Right atrium auricular region (tissue), 2 donors: ENCODE data around the gene SLC40A1. TPM values are rescaled to one million over a fixed set of nuclear protein-coding genes. Genes with fewer than 3 reads are reported as not detected.
A peak's percentile ranks its signal among the peaks of the same experiment; 100 is the strongest.

ENCODE experiments used
- DNase-seq: peaks from one replicate; pipeline ENCODE4 v3.0.0-alpha.2; 2019; ENCODE audit warnings: low spot score
- H3K27ac ChIP-seq, 2 donors: fragments of 200-600 bp; sonication (generic); 1 replicate in 1 of 2; 2 replicates in 1 of 2; pipeline ENCODE4 v1.5.1; 2016 to 2019
- H3K27me3 ChIP-seq, 2 donors: fragments of 200-600 bp; sonication (generic); one replicate each; pipeline versions ENCODE4 v1.5.1 to v1.6.0; 2017 to 2019
- H3K36me3 ChIP-seq: fragments of 200-600 bp; sonication (generic); one replicate; pipeline ENCODE4 v1.5.1; 2016
- H3K4me1 ChIP-seq, 2 donors: fragments of 200-600 bp; sonication (generic); one replicate each; pipeline versions ENCODE4 v1.5.1 to v1.6.0; 2017 to 2019
- H3K4me3 ChIP-seq, 2 donors: fragments of 200-600 bp; sonication (generic); 1 replicate in 1 of 2; 2 replicates in 1 of 2; pipeline ENCODE4 v1.5.1; 2017 to 2019; ENCODE audit warnings: mild to moderate bottlenecking in 1 of 2, moderate library complexity in 1 of 2
- H3K9me3 ChIP-seq, 2 donors: fragments of 200-600 bp; sonication (generic); one replicate each; pipeline ENCODE4 v1.5.1; 2019
- CTCF ChIP-seq, 2 donors: fragments of 200-600 bp; sonication (generic); IDR thresholded peaks; one replicate each; pipeline ENCODE4 v1.5.1; 2019; ENCODE audit warnings: antibody characterized with exemption in 2 of 2
- total RNA-seq, 2 donors: library from RNA; depleted of rRNA; stranded (reverse); fragments of >200 nt; gene quantifications; one replicate each; pipeline ENCODE4 v1.1.0, GENCODE V29; 2016

Gene SLC40A1
- total RNA-seq, 2 donors from 2014 or later = 57.7 to 132 TPM

- DNase-seq = no peak
- Histone ChIP-seq H3K27me3 (no peaks in the 10 kb centered on the region), H3K4me1 (peaks cover 0 to 50% of the 10 kb centered on the region in 2 donors), H3K4me3 (no peak overlapping the region), H3K27ac (peak overlapping the region in 1 of 2 donors; percentile 24), H3K36me3 (peaks cover 34% of the 10 kb centered on the region), H3K9me3 (no peaks in the 10 kb centered on the region)
- no peak for TF ChIP-seq CTCF (IDR thresholded peaks at IDR 0.05)
Measured at GRCh38 chr2:189560273-189560586, 20.4 kb downstream of the SLC40A1 start.

GRCh38 chr2:189559579-189560272, 20.9 kb downstream of the SLC40A1 start:
- no peaks in the 10 kb centered on the region for H3K9me3 ChIP-seq
- H3K4me1 ChIP-seq = peaks cover 0 to 47% of the 10 kb centered on the region in 2 donors
- TF ChIP-seq CTCF (IDR thresholded peaks at IDR 0.05) = no peak
- no peak for DNase-seq
- peaks cover 29% of the 10 kb centered on the region for H3K36me3 ChIP-seq
- H3K4me3 ChIP-seq = no peak overlapping the region
- H3K27ac ChIP-seq = peak overlapping the region in 1 of 2 donors; percentile 24
- no peaks in the 10 kb centered on the region for H3K27me3 ChIP-seq

GRCh38 chr2:189558516-189559272, 21.9 kb downstream of the SLC40A1 start:
- H3K9me3 ChIP-seq = no peaks in the 10 kb centered on the region
- DNase-seq = no peak

GRCh38 chr2:189557373-189557772, 23.2 kb downstream of the SLC40A1 start:
- Histone ChIP-seq H3K4me1 (peaks cover 0 to 53% of the 10 kb centered on the region in 2 donors), H3K4me3 (no peak overlapping the region), H3K36me3 (peaks cover 7% of the 10 kb centered on the region), H3K27ac (peak overlapping the region in 1 of 2 donors; percentile 26), H3K9me3 (no peaks in the 10 kb centered on the region), H3K27me3 (no peaks in the 10 kb centered on the region)
- no peak for DNase-seq
- TF ChIP-seq CTCF (IDR thresholded peaks at IDR 0.05) = no peak

More at GRCh38 chr2:189558516-189559272, 21.9 kb downstream of the SLC40A1 start:
- H3K27me3 ChIP-seq = no peaks in the 10 kb centered on the region
- H3K36me3 ChIP-seq = peaks cover 20% of the 10 kb centered on the region
- TF ChIP-seq CTCF (IDR thresholded peaks at IDR 0.05) = no peak
- no peak overlapping the region for H3K4me3 ChIP-seq
- peaks cover 0 to 47% of the 10 kb centered on the region in 2 donors for H3K4me1 ChIP-seq
- peak overlapping the region in 1 of 2 donors; percentile 26 for H3K27ac ChIP-seq

- peaks cover 0 to 52% of the 10 kb centered on the region in 2 donors for H3K4me1 ChIP-seq
- TF ChIP-seq CTCF (IDR thresholded peaks at IDR 0.05) = no peak
- no peak overlapping the region for H3K4me3 ChIP-seq
- H3K9me3 ChIP-seq = no peaks in the 10 kb centered on the region
- no peaks in the 10 kb centered on the region for H3K27me3 ChIP-seq
- peaks cover 7% of the 10 kb centered on the region for H3K36me3 ChIP-seq
- H3K27ac ChIP-seq = no peak overlapping the region
- DNase-seq = no peak
Measured at GRCh38 chr2:189556526-189556925, 24.1 kb downstream of the SLC40A1 start.
